HG02981 (cell line): ENCODE data around the gene LRIG1.

Experiments
- ATAC-seq: cut with Tn5 transposase; IDR thresholded peaks from one replicate; pipeline ENCODE4 v1.9.1; 2021; ENCODE audit warnings: mild to moderate bottlenecking, moderate library complexity; ENCODE audit not compliant: unreplicated experiment

Gene LRIG1, protein sequence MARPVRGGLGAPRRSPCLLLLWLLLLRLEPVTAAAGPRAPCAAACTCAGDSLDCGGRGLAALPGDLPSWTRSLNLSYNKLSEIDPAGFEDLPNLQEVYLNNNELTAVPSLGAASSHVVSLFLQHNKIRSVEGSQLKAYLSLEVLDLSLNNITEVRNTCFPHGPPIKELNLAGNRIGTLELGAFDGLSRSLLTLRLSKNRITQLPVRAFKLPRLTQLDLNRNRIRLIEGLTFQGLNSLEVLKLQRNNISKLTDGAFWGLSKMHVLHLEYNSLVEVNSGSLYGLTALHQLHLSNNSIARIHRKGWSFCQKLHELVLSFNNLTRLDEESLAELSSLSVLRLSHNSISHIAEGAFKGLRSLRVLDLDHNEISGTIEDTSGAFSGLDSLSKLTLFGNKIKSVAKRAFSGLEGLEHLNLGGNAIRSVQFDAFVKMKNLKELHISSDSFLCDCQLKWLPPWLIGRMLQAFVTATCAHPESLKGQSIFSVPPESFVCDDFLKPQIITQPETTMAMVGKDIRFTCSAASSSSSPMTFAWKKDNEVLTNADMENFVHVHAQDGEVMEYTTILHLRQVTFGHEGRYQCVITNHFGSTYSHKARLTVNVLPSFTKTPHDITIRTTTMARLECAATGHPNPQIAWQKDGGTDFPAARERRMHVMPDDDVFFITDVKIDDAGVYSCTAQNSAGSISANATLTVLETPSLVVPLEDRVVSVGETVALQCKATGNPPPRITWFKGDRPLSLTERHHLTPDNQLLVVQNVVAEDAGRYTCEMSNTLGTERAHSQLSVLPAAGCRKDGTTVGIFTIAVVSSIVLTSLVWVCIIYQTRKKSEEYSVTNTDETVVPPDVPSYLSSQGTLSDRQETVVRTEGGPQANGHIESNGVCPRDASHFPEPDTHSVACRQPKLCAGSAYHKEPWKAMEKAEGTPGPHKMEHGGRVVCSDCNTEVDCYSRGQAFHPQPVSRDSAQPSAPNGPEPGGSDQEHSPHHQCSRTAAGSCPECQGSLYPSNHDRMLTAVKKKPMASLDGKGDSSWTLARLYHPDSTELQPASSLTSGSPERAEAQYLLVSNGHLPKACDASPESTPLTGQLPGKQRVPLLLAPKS

DNA sequence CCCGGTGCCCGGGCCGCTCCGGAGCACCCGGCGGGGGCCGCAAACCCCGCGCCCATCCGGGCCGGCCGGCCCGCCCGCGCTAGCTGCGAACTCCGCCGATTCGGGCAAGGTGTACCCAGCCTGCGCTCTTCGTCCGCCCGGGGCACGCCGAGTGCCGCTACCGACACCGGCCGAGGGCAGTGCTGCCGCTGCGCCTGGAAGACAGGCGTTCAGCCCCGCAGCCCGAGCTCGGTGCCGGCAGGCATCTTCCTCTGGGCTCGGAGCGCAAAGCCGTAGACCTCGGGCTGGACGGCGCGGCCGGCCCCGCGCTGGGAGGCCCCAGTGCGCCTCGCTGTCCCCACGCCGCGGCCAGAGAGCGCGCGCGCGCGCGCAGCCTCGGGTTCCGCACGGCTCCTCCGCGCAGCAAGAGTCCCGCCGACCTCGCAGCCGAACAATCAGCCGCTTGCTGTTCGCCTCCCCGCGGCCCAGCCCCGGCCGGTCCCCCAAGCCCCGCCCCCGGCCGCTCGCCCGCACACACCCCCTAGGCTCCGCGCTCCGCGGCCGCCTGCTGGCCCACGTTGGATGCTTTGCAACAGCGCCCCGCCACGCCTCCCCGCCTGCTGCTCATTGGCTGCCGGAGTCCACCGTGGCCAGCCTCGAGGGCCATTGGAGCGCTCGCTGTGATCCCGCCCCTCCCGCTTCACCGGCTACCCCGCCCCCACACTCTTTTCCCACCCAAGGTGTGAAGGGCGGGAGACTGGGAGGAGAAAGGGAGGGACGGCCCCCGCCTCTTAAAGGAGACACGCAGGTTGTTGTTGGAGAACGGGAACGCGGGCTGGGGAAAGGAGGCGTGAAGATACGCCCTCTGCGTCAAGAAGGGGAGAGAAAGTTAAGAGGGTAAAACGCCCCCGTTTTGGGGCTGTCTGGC is at the start of gene LRIG1:
LRIG1 (minus strand) TSS at position 447 of the 907 bp plus-strand sequence. CDS start 615 bp downstream, outside the sequence.
- peak; percentile 97 for ATAC-seq

DNA sequence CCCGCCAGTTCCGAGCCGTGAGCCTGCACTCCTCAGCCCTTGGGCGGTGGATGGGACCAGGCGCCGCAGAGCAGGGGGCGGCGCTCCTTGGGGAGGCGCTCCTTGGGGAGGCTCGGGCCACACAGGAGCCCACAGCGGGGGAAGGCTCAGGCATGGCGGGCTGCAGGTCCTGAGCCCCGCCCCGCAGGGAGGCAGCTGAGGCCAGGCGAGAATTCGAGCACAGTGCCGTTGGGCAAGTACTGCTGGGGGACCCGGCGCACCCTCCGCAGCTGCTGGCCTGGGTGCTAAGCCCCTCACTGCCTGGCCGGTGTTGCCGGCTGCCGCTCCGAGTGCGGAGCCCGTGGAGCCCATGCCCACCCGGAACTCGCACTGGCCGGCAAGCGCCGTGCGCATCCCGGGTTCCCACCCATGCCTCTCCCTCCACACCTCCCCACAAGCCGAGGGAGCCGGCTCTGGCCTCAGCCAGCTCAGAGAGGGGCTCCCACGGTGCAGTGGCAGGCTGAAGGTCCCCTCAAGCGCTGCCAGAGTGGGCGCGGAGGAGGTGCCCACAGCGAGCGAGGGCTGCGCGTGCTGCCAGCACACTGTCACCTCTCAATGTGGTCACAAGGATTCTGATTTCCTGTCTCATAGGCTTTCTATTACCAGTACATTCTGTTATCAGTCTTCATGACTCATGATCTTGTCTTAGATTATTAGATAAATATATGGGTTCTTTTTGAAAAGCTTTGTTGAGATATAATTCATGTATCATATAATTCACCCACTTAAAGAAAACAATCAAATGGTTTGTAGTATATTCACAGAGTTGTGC is 44.0 kb upstream of the LRIG1 start:
- no peak for ATAC-seq

DNA sequence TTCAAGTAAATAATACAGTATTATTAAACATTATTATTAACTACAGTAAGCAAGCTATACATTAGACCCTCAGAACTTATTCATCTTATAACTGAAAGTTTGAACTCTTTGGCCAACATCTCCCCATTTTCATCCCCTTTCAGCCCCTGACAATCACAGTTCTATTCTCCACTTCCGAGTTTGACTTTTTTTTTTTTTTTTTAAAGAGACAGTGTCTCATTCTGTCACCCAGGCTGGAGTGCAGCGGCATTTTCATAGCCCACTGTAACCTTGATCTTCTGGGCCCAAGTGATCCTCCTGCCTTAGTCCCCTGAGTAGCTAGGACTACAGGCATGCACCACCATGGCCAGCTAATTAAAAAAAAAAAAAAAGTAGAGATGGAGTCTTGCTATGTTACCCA is 41.3 kb upstream of the LRIG1 start:
- ATAC-seq = no peak

DNA sequence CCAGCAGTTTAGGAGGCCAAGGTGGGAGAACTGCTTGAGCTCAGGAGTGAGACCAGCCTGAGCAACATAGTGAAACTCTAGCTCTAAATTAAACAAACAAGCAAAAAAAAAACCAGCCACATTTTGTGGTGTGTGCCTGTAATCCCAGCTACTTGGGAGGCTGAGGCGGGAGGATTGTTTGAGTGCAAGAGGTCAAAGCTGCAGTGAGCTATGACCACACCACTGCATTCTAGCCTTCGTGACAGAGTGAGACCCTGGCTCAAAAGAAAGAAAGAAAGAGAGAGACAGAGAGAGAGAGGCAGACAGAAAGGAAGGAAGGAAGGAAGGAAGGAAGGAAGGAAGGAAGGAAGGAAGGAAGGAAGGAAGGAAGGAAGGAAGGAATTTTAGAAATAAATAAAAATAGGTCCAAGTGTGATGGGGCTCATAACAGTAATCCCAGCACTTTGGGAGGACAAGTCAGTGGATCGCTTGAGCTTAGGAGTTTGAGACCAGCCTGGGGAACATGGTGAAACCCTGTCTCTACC is 38.7 kb upstream of the LRIG1 start:
- ATAC-seq = no peak

DNA sequence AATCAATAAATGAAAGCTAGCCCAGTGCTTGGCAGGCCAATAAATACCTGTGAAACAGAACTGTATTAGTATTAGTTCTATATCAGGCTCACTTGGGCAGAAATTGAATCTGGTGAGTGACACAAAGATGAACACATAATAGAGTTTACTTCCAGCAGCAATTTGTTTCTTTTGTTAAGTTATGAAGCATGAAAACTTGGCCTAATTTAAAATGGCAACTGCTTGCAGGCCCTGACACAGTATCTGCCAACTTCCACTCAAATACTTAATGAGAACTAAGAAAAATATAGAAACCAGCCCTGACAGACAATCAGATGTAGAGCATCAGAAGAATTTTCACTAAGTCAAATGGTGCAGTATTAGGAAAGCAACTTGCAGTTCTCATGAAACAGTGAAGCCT is 37.6 kb upstream of the LRIG1 start:
- no peak for ATAC-seq

DNA sequence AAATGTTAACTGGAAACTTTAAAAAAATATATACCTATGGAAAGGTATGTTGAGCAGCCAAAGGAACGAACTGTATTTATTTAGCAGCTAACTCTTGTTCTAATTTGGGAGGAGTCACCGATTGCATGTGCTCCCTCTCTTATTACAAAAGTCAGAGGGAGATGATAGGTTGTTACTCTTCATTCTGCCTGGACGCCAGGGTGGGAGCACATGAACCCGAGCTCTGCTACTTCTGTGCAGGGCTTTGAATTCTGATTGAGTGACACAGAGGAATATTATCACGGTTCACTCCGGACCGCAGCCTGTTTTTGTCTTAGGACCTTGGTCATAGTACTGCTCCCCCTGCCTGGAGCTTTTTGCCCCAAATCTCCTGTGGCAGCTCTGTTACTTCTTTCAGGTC is 36.9 kb upstream of the LRIG1 start:
- no peak for ATAC-seq

DNA sequence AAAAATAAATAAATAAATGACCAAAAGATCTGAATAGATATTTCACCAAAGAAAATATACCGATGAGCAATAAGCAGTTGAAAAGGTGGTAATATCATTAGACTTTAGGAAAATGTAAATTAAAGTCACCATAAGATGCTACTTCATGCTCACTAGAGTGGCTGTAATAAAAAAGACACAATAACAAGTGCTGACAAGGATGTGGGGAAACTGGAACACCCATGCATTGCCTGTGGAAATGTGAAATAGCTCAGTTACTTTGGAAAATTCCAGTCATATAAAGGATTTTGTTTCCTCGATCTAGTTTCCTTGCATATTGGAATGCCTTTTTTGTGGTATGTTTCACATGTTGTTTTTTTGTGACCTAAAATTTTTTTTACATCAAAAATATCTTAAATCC is 36.0 kb upstream of the LRIG1 start:
- no peak for ATAC-seq

DNA sequence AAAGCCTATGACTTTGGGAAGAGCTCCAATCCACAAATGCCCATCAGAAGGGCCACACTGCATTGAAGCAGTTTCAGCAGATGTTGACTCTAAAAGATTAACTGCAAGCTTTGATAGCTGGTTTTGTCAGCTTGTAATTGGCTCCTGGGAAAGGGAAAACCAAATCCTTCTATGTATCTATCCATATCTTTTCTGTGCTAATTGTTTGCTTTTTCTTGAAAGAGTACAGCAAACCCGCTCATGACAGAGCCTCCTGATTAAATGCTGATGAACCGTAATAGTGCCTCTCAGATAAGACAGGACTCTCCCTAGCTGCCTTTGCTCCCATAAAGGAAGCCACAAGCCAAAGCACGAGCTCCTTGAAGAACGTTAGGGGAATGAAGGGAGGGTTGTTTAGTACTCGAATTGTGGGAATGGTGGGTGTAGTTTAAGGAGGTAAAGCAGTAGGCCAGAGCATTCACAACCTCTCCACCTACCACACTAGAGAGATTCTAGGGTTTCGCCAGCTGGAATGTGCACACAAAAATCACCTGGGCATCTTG is 33.6 kb upstream of the LRIG1 start:
- no peak for ATAC-seq

DNA sequence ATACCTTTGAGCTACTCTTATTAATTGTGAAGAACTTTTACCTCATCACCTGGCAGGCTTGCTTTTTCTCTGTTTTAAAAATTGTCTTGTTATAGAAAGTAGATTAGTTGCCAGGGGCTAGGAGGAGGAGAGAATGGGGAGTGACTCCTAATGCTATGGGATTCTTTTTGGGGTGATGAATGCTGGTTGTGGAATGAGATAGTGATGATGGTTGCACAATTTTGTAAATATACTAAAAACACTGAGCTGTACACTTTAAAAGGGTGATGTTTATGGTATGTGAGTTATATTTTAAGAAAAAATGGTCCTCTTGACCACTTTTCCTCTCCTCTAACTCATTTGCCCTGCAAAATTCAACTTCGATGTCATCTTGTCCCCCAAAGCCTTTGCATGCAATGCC is 31.8 kb upstream of the LRIG1 start:
- ATAC-seq = no peak

DNA sequence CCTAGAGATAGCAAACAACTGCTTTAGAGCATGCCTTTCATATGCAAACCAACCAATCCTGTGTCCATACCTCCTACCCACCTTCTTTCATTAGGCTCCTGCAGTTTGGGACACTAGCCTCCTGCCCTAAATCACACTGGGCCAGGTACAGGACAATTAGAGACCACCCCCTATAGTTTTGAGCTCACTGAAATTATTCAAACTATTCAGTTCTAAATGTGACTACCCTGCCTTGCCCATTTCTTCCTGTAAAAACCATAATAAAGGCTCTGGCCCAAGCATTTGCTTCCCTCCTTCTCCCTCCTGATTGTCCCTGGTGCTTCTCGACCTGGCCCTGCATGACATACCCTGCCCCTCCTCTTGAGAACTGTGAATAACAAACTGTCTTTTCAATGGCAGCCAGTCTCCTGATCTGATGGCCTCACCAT is 31.4 kb upstream of the LRIG1 start:
- no peak for ATAC-seq

DNA sequence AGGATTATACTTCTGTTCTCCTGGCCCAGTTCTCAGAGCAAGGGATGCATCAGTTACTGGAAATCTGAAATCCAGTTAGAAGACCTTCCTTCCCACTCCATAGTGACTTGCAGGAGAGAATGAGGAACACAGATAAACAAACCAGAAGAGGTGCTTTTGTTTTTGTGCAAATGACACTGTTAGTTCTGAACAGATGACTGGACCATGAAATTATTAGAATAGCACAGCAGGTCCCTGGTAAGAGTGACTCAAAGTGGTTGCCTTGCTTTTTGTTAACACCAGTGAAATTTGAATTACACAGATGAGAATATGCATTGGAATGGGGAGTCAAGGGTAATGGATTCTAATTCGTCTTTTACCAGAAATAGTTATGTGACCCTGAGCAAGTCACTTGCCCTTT is 30.4 kb upstream of the LRIG1 start:
- no peak for ATAC-seq

DNA sequence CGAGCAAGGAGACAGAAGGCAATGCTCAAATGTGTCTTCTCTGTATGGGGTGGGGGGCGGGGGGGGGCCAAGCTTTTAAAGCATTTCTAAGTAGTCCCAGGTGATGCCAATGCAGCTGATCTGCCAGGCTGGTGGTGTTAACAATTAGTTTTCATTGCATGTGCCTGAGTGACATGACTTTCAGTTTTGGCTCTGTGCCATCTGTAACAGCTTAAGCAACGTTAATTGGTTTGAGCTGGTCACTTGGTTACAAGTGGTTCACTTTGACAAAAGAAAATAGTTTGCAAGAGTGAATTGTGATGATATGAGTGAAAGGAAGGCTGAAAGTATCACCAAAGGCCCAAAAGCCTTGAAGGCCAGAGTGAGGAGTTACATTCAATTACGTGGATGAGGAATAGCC is 26.4 kb upstream of the LRIG1 start:
- no peak for ATAC-seq

DNA sequence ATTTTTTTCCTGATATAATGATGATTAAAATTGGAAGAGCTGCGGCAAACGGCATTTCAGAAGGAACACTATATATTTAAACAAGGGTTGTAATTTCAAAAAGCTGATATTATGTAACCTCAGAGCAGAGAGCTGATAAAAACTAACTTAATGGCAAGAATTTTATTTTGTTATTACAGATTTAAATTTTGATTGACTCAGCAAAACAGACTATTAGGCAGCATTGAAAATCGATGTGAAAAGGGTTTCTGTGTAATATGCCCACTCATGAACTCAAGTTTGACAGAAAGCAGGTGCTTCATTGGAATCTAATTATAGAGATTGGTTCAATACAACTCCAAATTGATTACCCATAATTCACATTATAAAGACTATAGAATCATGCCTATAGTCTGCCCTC is 24.9 kb upstream of the LRIG1 start:
- no peak for ATAC-seq

DNA sequence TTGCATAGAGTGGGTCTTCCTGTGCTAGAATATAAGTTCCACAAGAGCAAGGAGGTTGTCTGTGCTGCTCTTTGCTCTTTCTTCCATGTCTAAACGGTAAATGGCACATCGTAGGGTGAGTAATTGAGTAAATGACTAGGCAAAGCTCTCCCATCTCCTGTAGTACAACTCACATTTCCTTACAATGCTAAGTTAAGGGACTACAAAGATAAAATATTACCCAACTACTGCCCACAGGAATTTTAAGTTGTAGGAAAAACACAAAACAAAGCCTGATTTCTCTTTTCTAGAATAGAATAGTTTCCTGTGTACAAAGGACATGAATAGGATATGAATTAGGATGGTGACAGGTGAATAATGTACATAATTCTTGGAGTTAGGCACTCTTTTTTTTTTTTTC is 19.9 kb upstream of the LRIG1 start:
- no peak for ATAC-seq

DNA sequence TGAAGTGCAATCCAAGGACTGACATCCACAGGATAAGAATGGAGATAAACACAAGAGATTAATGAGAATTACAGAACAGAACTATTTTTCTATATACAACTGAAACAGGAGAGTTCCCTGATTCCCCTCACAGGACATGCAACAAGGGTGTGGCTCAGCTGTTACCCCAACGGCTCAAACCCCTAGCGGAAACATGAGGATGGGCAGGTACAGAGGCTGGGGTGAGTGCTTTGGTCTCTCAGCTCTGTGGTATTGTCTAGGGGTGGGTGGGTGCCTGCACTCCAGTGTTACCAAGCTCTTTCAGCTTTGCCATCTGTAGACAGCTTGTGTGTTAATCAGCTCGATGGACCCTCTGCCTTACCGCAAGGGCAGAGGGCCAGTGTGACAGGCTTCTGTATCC is 17.8 kb upstream of the LRIG1 start:
- ATAC-seq = no peak

DNA sequence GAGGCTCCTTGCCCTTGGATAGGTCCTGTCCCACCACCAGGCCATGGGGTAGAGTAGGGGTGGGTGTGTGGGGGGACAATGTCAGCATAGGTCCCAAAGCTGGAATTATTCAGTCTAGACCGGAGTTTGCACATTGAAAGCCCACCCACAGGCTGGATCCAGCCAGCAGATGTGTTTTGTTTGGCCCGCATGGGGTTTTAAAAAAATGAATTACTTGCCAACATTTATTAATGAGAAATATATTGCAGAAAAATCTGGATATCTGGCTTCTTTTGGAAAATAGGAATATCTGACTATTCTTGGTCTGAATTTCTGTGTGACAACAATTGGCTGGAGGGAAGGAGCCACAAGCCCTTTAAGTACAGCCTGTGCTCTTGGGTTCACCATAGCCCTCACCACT is 17.3 kb upstream of the LRIG1 start:
- no peak for ATAC-seq

DNA sequence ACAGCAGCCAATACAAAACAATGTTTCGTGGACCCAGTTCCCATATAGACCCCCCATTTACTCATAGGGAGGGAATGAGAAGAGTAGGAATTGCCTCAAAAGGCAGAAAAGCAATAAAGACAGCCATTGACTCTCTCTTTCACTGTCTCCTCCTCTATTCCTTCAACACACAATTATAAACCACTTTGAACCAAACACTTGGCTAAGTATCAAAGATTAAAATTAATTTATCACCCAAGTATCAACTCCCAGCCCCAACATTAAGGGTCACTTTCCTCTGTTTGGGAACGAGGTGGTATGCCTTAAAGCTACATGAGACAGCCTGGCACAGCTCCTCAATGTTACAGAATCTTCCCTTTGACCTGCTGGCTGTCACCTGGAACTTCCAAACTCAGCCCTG is 16.4 kb upstream of the LRIG1 start:
- ATAC-seq = no peak

DNA sequence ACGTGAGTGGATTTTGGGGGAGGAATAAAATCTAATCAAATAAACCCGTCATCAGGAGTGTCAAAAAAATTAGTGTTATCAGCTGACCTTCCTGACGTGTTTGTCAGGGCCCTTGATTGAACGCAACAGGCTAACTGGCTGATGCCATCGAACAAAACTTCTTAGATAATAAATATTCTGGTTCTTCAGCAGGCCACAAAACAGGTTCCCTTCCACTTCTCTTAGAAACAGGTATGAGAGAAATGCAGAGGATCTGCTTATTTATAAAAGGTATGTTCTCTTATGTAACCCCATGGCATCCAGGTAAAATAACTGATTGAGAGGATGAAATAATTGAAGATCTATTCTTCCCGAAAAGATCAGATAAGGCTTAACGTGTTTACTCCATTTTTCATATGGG is 7.6 kb upstream of the LRIG1 start:
- ATAC-seq = no peak
